ENCODE results near the gene ACYP2.

The ACYP2 gene

DNA sequence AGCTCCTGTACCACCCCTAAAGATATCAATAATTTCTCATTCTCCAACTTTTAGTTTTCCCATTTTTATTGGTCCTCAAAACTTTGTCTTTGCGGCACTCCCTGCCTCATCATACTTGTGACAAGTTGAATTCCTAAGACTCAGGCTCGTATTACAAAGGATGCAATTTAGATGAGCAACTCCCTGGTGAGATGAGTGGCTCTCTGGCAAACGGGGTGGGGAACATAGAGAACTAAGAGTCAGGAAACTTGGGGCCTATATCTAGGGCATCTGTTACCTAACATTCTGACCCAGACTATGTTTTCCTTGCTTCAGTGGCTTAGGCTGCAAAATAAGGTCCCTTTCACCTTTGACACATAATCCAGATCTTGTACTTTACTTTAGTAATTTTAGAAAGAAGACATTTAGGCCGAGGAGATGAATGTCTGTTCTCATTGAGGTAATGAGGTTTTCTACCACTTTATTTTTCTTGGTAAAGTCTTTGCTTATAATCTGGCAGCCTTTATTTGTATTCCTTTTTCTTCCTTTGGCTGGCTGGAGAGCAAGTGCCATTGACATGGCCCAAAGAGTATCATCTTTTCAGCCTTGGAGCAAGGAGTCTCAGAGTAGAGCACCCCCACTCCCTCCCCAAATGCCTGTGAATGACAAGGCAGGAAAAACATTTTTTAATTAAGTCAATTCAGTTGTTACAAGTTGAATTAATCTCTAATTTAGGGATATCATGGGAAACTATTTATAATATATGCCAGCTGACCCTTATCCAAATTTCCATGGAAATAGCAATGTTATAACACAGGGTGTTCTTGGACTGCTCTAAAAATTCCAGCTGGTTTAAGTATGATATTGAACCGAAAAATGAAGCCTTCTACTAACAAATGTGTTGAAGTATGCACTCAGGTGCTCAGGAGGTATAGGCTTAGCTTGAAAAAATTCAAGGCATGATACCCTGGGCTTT is 125.4 kb downstream of the ACYP2 start:
- Histone ChIP-seq H3F3A (ENCODE audit: low read depth) (no peaks in the 10 kb centered on the region), H3K4me2 (ENCODE audit: low read depth, low read length, poor library complexity, severe bottlenecking) (no peak overlapping the region), H3K4me3 (ENCODE audit: low read length, poor library complexity, severe bottlenecking) (no peak overlapping the region), H3K79me2 (ENCODE audit: insufficient read depth, low read length) (no peaks in the 10 kb centered on the region), H3K9me3 (ENCODE audit: insufficient read depth, low read depth, low read length) (no peaks in the 10 kb centered on the region), H3K4me1 (ENCODE audit: insufficient read depth, low read length, poor library complexity, severe bottlenecking) (no peaks in the 10 kb centered on the region), H3K9me2 (replicated peaks; ENCODE audit: low read depth, low read length) (no peaks in the 10 kb centered on the region), H3K9ac (ENCODE audit: low read depth, low read length, poor library complexity, severe bottlenecking) (no peak overlapping the region), H3K27me3 (ENCODE audit: insufficient read depth, low read length, poor library complexity, severe bottlenecking) (no peaks in the 10 kb centered on the region), H2AFZ (ENCODE audit: low read length) (no peak overlapping the region), H3K36me3 (ENCODE audit: insufficient read depth, low read length) (no peaks in the 10 kb centered on the region), H4K20me1 (ENCODE audit: insufficient read depth, low read length, poor library complexity, severe bottlenecking) (no peaks in the 10 kb centered on the region)
- TF ChIP-seq, protein P1, sequence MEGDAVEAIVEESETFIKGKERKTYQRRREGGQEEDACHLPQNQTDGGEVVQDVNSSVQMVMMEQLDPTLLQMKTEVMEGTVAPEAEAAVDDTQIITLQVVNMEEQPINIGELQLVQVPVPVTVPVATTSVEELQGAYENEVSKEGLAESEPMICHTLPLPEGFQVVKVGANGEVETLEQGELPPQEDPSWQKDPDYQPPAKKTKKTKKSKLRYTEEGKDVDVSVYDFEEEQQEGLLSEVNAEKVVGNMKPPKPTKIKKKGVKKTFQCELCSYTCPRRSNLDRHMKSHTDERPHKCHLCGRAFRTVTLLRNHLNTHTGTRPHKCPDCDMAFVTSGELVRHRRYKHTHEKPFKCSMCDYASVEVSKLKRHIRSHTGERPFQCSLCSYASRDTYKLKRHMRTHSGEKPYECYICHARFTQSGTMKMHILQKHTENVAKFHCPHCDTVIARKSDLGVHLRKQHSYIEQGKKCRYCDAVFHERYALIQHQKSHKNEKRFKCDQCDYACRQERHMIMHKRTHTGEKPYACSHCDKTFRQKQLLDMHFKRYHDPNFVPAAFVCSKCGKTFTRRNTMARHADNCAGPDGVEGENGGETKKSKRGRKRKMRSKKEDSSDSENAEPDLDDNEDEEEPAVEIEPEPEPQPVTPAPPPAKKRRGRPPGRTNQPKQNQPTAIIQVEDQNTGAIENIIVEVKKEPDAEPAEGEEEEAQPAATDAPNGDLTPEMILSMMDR (conservative IDR thresholded peaks at IDR 0.05; ENCODE audit: low read length): no peak
- no peak for TF ChIP-seq EZH2phosphoT487 (IDR thresholded peaks at IDR 0.05; ENCODE audit: borderline replicate concordance)

DNA sequence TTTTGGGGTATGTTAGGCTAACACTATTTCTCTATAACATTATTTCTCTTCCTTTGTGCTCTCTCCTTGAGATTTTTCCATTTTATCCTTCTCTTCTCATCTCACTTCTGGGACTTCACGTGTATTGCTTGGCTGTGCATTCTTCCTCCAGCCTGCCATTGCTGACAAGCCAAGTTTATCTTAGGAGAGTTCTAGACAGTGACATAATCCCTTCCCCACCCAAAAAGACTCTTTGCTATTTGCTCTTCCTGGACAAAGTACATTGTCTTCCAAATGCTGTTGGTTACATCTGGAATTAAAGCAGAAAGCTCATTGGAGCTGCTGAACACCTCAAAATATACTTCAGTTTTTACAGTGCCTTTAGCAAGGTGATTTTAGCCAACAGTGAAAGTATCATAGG is 131.7 kb downstream of the ACYP2 start:
- H3K4me3 ChIP-seq (ENCODE audit: low read length, poor library complexity, severe bottlenecking): no peak overlapping the region
- H3K4me1 ChIP-seq (ENCODE audit: insufficient read depth, low read length, poor library complexity, severe bottlenecking): no peaks in the 10 kb centered on the region
- H3K27me3 ChIP-seq (ENCODE audit: insufficient read depth, low read length, poor library complexity, severe bottlenecking): no peaks in the 10 kb centered on the region
- no peaks in the 10 kb centered on the region for H3K79me2 ChIP-seq (ENCODE audit: insufficient read depth, low read length)
- TF ChIP-seq, protein P1 (conservative IDR thresholded peaks at IDR 0.05; ENCODE audit: low read length): no peak
- TF ChIP-seq EZH2phosphoT487 (IDR thresholded peaks at IDR 0.05; ENCODE audit: borderline replicate concordance): no peak
- no peaks in the 10 kb centered on the region for H3K9me2 ChIP-seq (replicated peaks; ENCODE audit: low read depth, low read length)
- no peaks in the 10 kb centered on the region for H3K9me3 ChIP-seq (ENCODE audit: insufficient read depth, low read depth, low read length)
- no peaks in the 10 kb centered on the region for H4K20me1 ChIP-seq (ENCODE audit: insufficient read depth, low read length, poor library complexity, severe bottlenecking)
- no peaks in the 10 kb centered on the region for H3F3A ChIP-seq (ENCODE audit: low read depth)
- no peaks in the 10 kb centered on the region for H3K36me3 ChIP-seq (ENCODE audit: insufficient read depth, low read length)
- H3K4me2 ChIP-seq (ENCODE audit: low read depth, low read length, poor library complexity, severe bottlenecking): no peak overlapping the region
- H2AFZ ChIP-seq (ENCODE audit: low read length): no peak overlapping the region
- H3K9ac ChIP-seq (ENCODE audit: low read depth, low read length, poor library complexity, severe bottlenecking): no peak overlapping the region

DNA sequence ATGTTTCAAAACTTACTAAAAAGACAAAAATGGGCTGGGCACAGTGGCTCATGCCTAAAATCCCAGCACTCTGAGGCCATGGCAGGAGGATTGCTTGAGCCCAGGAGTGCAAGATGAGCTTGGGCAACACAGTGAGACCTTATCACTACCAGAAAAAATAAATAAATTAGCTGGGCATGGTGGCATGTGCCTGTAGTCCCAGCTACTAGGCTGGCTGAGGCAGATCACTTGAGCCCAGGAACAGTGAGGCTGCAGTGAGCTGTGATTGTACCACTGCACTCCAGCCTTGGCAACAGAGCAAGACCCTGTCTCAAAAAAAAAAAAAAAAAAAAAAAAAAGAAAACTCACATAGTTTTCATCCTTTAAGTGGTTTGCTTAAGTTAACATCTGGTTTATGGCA is 134.2 kb downstream of the ACYP2 start:
- H4K20me1 ChIP-seq (ENCODE audit: insufficient read depth, low read length, poor library complexity, severe bottlenecking): no peaks in the 10 kb centered on the region
- no peaks in the 10 kb centered on the region for H3K79me2 ChIP-seq (ENCODE audit: insufficient read depth, low read length)
- TF ChIP-seq, protein P1 (conservative IDR thresholded peaks at IDR 0.05; ENCODE audit: low read length): no peak
- no peak for TF ChIP-seq EZH2phosphoT487 (IDR thresholded peaks at IDR 0.05; ENCODE audit: borderline replicate concordance)
- no peak overlapping the region for H3K4me2 ChIP-seq (ENCODE audit: low read depth, low read length, poor library complexity, severe bottlenecking)
- H3K9me2 ChIP-seq (replicated peaks; ENCODE audit: low read depth, low read length): no peaks in the 10 kb centered on the region
- no peaks in the 10 kb centered on the region for H3K9me3 ChIP-seq (ENCODE audit: insufficient read depth, low read depth, low read length)
- no peaks in the 10 kb centered on the region for H3K27me3 ChIP-seq (ENCODE audit: insufficient read depth, low read length, poor library complexity, severe bottlenecking)
- no peak overlapping the region for H2AFZ ChIP-seq (ENCODE audit: low read length)
- no peak overlapping the region for H3K9ac ChIP-seq (ENCODE audit: low read depth, low read length, poor library complexity, severe bottlenecking)
- H3K4me1 ChIP-seq (ENCODE audit: insufficient read depth, low read length, poor library complexity, severe bottlenecking): no peaks in the 10 kb centered on the region
- H3K36me3 ChIP-seq (ENCODE audit: insufficient read depth, low read length): no peaks in the 10 kb centered on the region
- H3F3A ChIP-seq (ENCODE audit: low read depth): no peaks in the 10 kb centered on the region
- no peak overlapping the region for H3K4me3 ChIP-seq (ENCODE audit: low read length, poor library complexity, severe bottlenecking)
